GM12878 (cell line): ENCODE data around the gene GPC6. TPM values are rescaled to one million over a fixed set of nuclear protein-coding genes. Genes with fewer than 3 reads are reported as not detected.

Source experiments
- ATAC-seq: fragments of 200-7000 bp; cut with Tn5 transposase; 3 replicates; pipeline ENCODE4 v1.9.1; 2020; ENCODE audit warnings: mild to moderate bottlenecking, moderate library complexity
- BruUV-seq: library from RNA; stranded (reverse); fragments of 400-500 nt; replicated peaks from 2 replicates; lab custom pipeline; 2021; lab: Mats Ljungman, UMichigan
- CTCF ChIA-PET: fragments of 300-600 bp; sonication (Branson Sonifier 250); formaldehyde crosslinking; extraction: SDS; loops from one replicate; lab custom pipeline; 2021; ENCODE audit warnings: inconsistent platforms; lab: Yijun Ruan, JAX
- POLR2A ChIA-PET: fragments of 350-600 bp; formaldehyde crosslinking; extraction: SDS; loops from one replicate; lab custom pipeline; 2021; ENCODE audit warnings: inconsistent platforms; lab: Charles Lee
- RAD21 ChIA-PET: fragments of 300-600 bp; sonication (Branson Sonifier 250); formaldehyde crosslinking; loops from one replicate; lab custom pipeline; 2023; ENCODE audit warnings: antibody characterized with exemption; ENCODE audit not compliant: unreplicated experiment; lab: Charles Lee
- SMC1A ChIA-PET: fragments of 300-600 bp; sonication (Branson Sonifier 250); formaldehyde crosslinking; loops from one replicate; lab custom pipeline; 2023; ENCODE audit not compliant: unreplicated experiment, uncharacterized antibody; lab: Charles Lee
- DNase-seq: peaks from one replicate; pipeline ENCODE4 v3.0.0-alpha.2; 2011; ENCODE audit warnings: low read depth, low spot score
- FAIRE-seq: peaks from 3 replicates; lab custom pipeline; 2011; peaks lifted over from hg19 to GRCh38; lab: Jason Lieb, UNC
- H2AFZ ChIP-seq: 2 replicates; pipeline ENCODE4 v1.6.0; 2011; ENCODE audit warnings: low read depth, low read length, control low read depth; ENCODE audit not compliant: control insufficient read depth
- H3K27ac ChIP-seq: 2 replicates; pipeline ENCODE4 v1.5.1; 2011; ENCODE audit warnings: control low read depth; ENCODE audit not compliant: control insufficient read depth, insufficient read depth
- H3K27me3 ChIP-seq, 2 experiments: replicated peaks in 1 of 2; 2 replicates each; pipeline versions ENCODE4 v1.6.0 to v1.6.1; 2011; ENCODE audit warnings: low read length in 1 of 2; ENCODE audit not compliant: control insufficient read depth in 2 of 2, insufficient read depth in 2 of 2
- H3K36me3 ChIP-seq, 2 experiments: 2 replicates each; pipeline ENCODE4 v1.5.1; 2011; ENCODE audit warnings: low read length in 1 of 2; ENCODE audit not compliant: control insufficient read depth in 2 of 2, insufficient read depth in 2 of 2
- H3K4me1 ChIP-seq: 2 replicates; pipeline ENCODE4 v1.6.1; 2011; ENCODE audit warnings: mild to moderate bottlenecking, low read length, moderate library complexity, mixed read lengths; ENCODE audit not compliant: control insufficient read depth, insufficient read depth
- H3K4me2 ChIP-seq: 2 replicates; pipeline ENCODE4 v1.6.0; 2011; ENCODE audit warnings: control low read depth; ENCODE audit not compliant: control insufficient read depth, insufficient read depth
- H3K4me3 ChIP-seq: fragments of 200-600 bp; sonication (generic); 2 replicates; pipeline ENCODE4 v1.5.1; 2016
- H3K79me2 ChIP-seq: 2 replicates; pipeline ENCODE4 v1.6.0; 2011; ENCODE audit warnings: low read length; ENCODE audit not compliant: control insufficient read depth, insufficient read depth
- H3K9ac ChIP-seq: 2 replicates; pipeline ENCODE4 v1.8.0; 2011; ENCODE audit warnings: low read length, control low read depth, mixed read lengths; ENCODE audit not compliant: control insufficient read depth, insufficient read depth
- H3K9me3 ChIP-seq: replicated peaks from 3 replicates; pipeline ENCODE4 v1.5.1; 2011; ENCODE audit warnings: mild to moderate bottlenecking, low read length; ENCODE audit not compliant: control insufficient read depth, insufficient read depth
- H4K20me1 ChIP-seq: 2 replicates; pipeline ENCODE4 v1.6.0; 2011; ENCODE audit not compliant: control insufficient read depth, insufficient read depth
- DPF2 ChIP-seq: fragments of 450-650 bp; IDR thresholded peaks from 2 replicates; pipeline ENCODE4 v1.6.1; 2017; ENCODE audit warnings: mild to moderate bottlenecking
- EZH2 ChIP-seq: IDR thresholded peaks from 2 replicates; pipeline ENCODE4 v1.6.1; 2012; ENCODE audit warnings: low read depth, mild to moderate bottlenecking, control low read depth, inconsistent platforms, low read length, borderline replicate concordance; ENCODE audit not compliant: control insufficient read depth
- HCFC1 ChIP-seq: fragments of 150-350 bp; IDR thresholded peaks from 2 replicates; pipeline ENCODE4 v1.6.1; 2014; ENCODE audit warnings: low read length
- NFXL1 ChIP-seq: fragments of 450-650 bp; IDR thresholded peaks from 2 replicates; pipeline ENCODE4 v1.6.1; 2017; ENCODE audit warnings: antibody characterized with exemption, mild to moderate bottlenecking, borderline replicate concordance
- POLR2AphosphoS2 ChIP-seq: IDR thresholded peaks from 2 replicates; pipeline ENCODE4 v1.6.1; 2011; ENCODE audit warnings: low read depth, mild to moderate bottlenecking, low read length, improper control_type of control experiment, moderate library complexity
- RCOR1 ChIP-seq: conservative IDR thresholded peaks from 2 replicates; pipeline ENCODE4 v1.6.1; 2012; ENCODE audit warnings: low read depth, low read length, improper control_type of control experiment
- SP1 ChIP-seq: IDR thresholded peaks from one replicate; pipeline ENCODE4 v1.6.1; 2011; ENCODE audit warnings: low read depth, low read length
- SRF ChIP-seq, 2 experiments: IDR thresholded peaks; 2 replicates each; pipeline ENCODE4 v1.6.1; 2011; ENCODE audit warnings: low read depth in 2 of 2, low read length in 2 of 2, mild to moderate bottlenecking in 1 of 2, moderate library complexity in 1 of 2
- YY1 ChIP-seq: IDR thresholded peaks from 2 replicates; pipeline ENCODE4 v1.6.1; 2011; ENCODE audit warnings: low read depth, mild to moderate bottlenecking, low read length
- WGBS: methylation state at CpG from one replicate; pipeline ENCODE4 v1.1.6; 2016; ENCODE audit warnings: low lambda C conversion rate; ENCODE audit not compliant: insufficient replicate concordance, insufficient coverage; ENCODE audit errors: missing lambda C conversion rate; 5-methylcytosine and 5-hydroxymethylcytosine counted together
- in situ Hi-C: fragments of 300-500 bp; cut with MboI; formaldehyde crosslinking; loops from 9 replicates; pipeline ENCODE4 v1.14.3; 2018; ENCODE audit warnings: mixed read lengths
- intact Hi-C: fragments of 100-400 bp; cut with micrococcal nuclease; formaldehyde crosslinking; loops from one replicate; pipeline ENCODE4 v1.14.2; 2022; ENCODE audit not compliant: unreplicated experiment
- polyA plus RNA-seq, 11 experiments: library from polyadenylated mRNA; depleted of rRNA in 4 of 11; unstranded in 6 of 11; stranded (reverse) in 5 of 11; fragments of >200 nt; fragmentation: Nextera tagmentation in 4 of 11; fragmentation: Illumina TruSeq in 1 of 11; extraction: Ambion mirVana in 4 of 11; extraction: Trizol in 1 of 11; gene quantifications; 1 replicate in 1 of 11; 2 replicates in 10 of 11; pipeline versions ENCODE4 v1.2.1 to v1.2.3, GENCODE V29; 2011 to 2016; ENCODE audit warnings: inconsistent platforms in 2 of 11, missing spikeins in 2 of 11, low read depth in 1 of 11
- total RNA-seq, 4 experiments: library from RNA; depleted of rRNA in 3 of 4; stranded (reverse); fragments of >200 nt in 3 of 4; fragmentation: Illumina TruSeq in 1 of 4; extraction: Trizol in 1 of 4; gene quantifications; 2 replicates each; pipeline versions ENCODE4 v1.2.1 to v1.2.3, GENCODE V29; 2013 to 2021
- TF ChIP-seq, protein P1 (sequence below): fragments of 150-350 bp; IDR thresholded peaks from 2 replicates; pipeline ENCODE4 v1.6.1; 2016; ENCODE audit warnings: low read depth, low read length
- TF ChIP-seq, protein P2 (sequence below): fragments of 450-650 bp; formaldehyde crosslinking; IDR thresholded peaks from 2 replicates; pipeline ENCODE4 v1.4.0; 2022; ENCODE audit warnings: mild to moderate bottlenecking, moderate library complexity
- TF ChIP-seq, protein P3 (sequence below): IDR thresholded peaks from 2 replicates; pipeline ENCODE4 v1.6.1; 2011; ENCODE audit warnings: borderline replicate concordance, low read depth, mild to moderate bottlenecking, moderate library complexity, mixed read lengths, low read length; ENCODE audit not compliant: insufficient read depth; ENCODE audit errors: extremely low read length
- TF ChIP-seq, protein P4 (sequence below): fragments of 150-350 bp; IDR thresholded peaks from 2 replicates; pipeline ENCODE4 v1.6.1; 2014; ENCODE audit warnings: mild to moderate bottlenecking, low read depth, low read length
- TF ChIP-seq, protein P5 (sequence below): IDR thresholded peaks from 2 replicates; pipeline ENCODE4 v1.6.1; 2011; ENCODE audit warnings: borderline replicate concordance, low read depth, mild to moderate bottlenecking, moderate library complexity, low read length; ENCODE audit not compliant: insufficient read depth, poor library complexity, severe bottlenecking

Gene GPC6
- total and polyA plus RNA-seq, 10 of the 15 experiments (the other 5 are each of a cell fraction or from before 2014, with no cell fraction given): 0.03 to 0.04 (median 0.03) TPM; not detected in 7

DNA sequence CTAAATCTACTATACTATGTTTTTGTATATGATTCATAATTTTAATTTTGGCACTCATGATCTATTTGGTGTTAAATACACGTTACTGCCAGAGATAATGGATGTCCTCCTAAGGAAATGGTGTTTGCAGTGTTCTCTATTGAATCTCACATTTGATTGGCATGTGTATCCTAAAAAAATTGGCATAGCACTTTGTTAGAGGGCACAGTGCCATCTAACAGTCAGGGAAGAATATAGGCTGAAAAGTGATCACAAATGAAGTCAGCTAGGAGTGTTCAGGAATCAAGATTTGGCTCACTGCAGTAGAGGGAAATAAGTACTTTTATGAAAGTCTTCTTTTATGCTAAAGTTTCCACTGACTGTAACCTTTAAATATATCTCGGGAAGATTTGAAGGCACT, 624.6 kb downstream of the GPC6 start:
- ChIA-PET SMC1A (no interaction called here), RAD21 (no interaction called here), POLR2A (no interaction called here), CTCF (no interaction called here)
- ATAC-seq (no peak), FAIRE-seq (no peak), DNase-seq (no peak)
- H3K9me3 ChIP-seq: no peaks in the 10 kb centered on the region
- H3K79me2 ChIP-seq: no peaks in the 10 kb centered on the region
- H3K27me3 ChIP-seq: no peaks in the 10 kb centered on the region
- no peaks in the 10 kb centered on the region for H3K36me3 ChIP-seq
- no TSS peak for BruUV-seq
- in situ Hi-C loops: no loop called here
- H2AFZ ChIP-seq: no peak overlapping the region
- 3% methylated on average over 2 of the region's 2 CpGs for WGBS
- H4K20me1 ChIP-seq: no peaks in the 10 kb centered on the region
- H3K4me3 ChIP-seq: no peak overlapping the region
- no peak overlapping the region for H3K4me2 ChIP-seq
- H3K4me1 ChIP-seq: no peaks in the 10 kb centered on the region
- H3K27ac ChIP-seq: no peak overlapping the region
- H3K9ac ChIP-seq: no peak overlapping the region
- intact Hi-C loops: no loop called here
- TF ChIP-seq, protein P1, sequence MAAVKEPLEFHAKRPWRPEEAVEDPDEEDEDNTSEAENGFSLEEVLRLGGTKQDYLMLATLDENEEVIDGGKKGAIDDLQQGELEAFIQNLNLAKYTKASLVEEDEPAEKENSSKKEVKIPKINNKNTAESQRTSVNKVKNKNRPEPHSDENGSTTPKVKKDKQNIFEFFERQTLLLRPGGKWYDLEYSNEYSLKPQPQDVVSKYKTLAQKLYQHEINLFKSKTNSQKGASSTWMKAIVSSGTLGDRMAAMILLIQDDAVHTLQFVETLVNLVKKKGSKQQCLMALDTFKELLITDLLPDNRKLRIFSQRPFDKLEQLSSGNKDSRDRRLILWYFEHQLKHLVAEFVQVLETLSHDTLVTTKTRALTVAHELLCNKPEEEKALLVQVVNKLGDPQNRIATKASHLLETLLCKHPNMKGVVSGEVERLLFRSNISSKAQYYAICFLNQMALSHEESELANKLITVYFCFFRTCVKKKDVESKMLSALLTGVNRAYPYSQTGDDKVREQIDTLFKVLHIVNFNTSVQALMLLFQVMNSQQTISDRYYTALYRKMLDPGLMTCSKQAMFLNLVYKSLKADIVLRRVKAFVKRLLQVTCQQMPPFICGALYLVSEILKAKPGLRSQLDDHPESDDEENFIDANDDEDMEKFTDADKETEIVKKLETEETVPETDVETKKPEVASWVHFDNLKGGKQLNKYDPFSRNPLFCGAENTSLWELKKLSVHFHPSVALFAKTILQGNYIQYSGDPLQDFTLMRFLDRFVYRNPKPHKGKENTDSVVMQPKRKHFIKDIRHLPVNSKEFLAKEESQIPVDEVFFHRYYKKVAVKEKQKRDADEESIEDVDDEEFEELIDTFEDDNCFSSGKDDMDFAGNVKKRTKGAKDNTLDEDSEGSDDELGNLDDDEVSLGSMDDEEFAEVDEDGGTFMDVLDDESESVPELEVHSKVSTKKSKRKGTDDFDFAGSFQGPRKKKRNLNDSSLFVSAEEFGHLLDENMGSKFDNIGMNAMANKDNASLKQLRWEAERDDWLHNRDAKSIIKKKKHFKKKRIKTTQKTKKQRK: no peak
- TF ChIP-seq SRF (IDR thresholded peaks at IDR 0.05; ENCODE audit: low read depth in 2 of 2, low read length in 2 of 2) (no peak), POLR2AphosphoS2 (no peak), EZH2 (no peak), HCFC1 (no peak), NFXL1 (no peak), SP1 (no peak), RCOR1 (no peak), DPF2 (no peak), YY1 (no peak)
- TF ChIP-seq, protein P2, sequence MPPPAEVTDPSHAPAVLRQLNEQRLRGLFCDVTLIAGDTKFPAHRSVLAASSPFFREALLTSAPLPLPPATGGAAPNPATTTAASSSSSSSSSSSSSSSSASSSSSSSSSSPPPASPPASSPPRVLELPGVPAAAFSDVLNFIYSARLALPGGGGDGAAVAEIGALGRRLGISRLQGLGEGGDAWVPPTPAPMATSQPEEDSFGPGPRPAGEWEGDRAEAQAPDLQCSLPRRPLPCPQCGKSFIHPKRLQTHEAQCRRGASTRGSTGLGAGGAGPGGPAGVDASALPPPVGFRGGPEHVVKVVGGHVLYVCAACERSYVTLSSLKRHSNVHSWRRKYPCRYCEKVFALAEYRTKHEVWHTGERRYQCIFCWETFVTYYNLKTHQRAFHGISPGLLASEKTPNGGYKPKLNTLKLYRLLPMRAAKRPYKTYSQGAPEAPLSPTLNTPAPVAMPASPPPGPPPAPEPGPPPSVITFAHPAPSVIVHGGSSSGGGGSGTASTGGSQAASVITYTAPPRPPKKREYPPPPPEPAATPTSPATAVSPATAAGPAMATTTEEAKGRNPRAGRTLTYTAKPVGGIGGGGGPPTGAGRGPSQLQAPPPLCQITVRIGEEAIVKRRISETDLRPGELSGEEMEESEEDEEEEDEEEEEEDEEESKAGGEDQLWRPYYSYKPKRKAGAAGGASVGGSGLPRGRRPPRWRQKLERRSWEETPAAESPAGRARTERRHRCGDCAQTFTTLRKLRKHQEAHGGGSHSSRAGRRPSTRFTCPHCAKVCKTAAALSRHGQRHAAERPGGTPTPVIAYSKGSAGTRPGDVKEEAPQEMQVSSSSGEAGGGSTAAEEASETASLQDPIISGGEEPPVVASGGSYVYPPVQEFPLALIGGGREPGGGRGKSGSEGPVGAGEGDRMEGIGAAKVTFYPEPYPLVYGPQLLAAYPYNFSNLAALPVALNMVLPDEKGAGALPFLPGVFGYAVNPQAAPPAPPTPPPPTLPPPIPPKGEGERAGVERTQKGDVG: no peak
- TF ChIP-seq, protein P3, sequence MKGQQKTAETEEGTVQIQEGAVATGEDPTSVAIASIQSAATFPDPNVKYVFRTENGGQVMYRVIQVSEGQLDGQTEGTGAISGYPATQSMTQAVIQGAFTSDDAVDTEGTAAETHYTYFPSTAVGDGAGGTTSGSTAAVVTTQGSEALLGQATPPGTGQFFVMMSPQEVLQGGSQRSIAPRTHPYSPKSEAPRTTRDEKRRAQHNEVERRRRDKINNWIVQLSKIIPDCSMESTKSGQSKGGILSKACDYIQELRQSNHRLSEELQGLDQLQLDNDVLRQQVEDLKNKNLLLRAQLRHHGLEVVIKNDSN: no peak
- TF ChIP-seq, protein P4, sequence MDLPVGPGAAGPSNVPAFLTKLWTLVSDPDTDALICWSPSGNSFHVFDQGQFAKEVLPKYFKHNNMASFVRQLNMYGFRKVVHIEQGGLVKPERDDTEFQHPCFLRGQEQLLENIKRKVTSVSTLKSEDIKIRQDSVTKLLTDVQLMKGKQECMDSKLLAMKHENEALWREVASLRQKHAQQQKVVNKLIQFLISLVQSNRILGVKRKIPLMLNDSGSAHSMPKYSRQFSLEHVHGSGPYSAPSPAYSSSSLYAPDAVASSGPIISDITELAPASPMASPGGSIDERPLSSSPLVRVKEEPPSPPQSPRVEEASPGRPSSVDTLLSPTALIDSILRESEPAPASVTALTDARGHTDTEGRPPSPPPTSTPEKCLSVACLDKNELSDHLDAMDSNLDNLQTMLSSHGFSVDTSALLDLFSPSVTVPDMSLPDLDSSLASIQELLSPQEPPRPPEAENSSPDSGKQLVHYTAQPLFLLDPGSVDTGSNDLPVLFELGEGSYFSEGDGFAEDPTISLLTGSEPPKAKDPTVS: no peak
- TF ChIP-seq, protein P5, sequence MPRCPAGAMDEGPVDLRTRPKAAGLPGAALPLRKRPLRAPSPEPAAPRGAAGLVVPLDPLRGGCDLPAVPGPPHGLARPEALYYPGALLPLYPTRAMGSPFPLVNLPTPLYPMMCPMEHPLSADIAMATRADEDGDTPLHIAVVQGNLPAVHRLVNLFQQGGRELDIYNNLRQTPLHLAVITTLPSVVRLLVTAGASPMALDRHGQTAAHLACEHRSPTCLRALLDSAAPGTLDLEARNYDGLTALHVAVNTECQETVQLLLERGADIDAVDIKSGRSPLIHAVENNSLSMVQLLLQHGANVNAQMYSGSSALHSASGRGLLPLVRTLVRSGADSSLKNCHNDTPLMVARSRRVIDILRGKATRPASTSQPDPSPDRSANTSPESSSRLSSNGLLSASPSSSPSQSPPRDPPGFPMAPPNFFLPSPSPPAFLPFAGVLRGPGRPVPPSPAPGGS: no peak
